HFFc6 (cell line): ENCODE data around the gene LEF1. TPM values are rescaled to one million over a fixed set of nuclear protein-coding genes. Genes with fewer than 3 reads are reported as not detected.

Experiments
- DNase-seq: peaks from one replicate; pipeline ENCODE4 v3.0.0-alpha.2; 2018
- H3K27ac Mint-ChIP-seq: 2 replicates; pipeline ENCODE4 v1.8.0; 2020; ENCODE audit warnings: mild to moderate bottlenecking, mixed read lengths
- H3K27me3 Mint-ChIP-seq: 2 replicates; pipeline ENCODE4 v1.8.0; 2021; ENCODE audit warnings: mild to moderate bottlenecking, moderate library complexity, mixed read lengths; ENCODE audit not compliant: insufficient read depth
- H3K36me3 Mint-ChIP-seq: 2 replicates; pipeline ENCODE4 v1.8.0; 2021; ENCODE audit warnings: low read depth, mixed read lengths
- H3K4me1 Mint-ChIP-seq: 2 replicates; pipeline ENCODE4 v1.8.0; 2020; ENCODE audit warnings: low read depth, mixed read lengths
- H3K4me3 Mint-ChIP-seq: 2 replicates; pipeline ENCODE4 v1.8.0; 2020; ENCODE audit warnings: mild to moderate bottlenecking, moderate library complexity, mixed read lengths
- H3K9me3 Mint-ChIP-seq: 2 replicates; pipeline ENCODE4 v1.8.0; 2020; ENCODE audit warnings: mild to moderate bottlenecking, mixed read lengths
- total RNA-seq, 6 experiments: library from RNA; stranded (reverse); fragmentation: NEBNext Ultra II Directional; extraction: Animal tissue kit (Norgen Biotek cat#: 25700); gene quantifications; 2 replicates in 1 of 6; 3 replicates in 5 of 6; pipeline ENCODE4 v1.2.3, GENCODE V29; 2021
- TF ChIP-seq, protein P1 (sequence below): fragments of 200-600 bp; sonication (generic); IDR thresholded peaks from 2 replicates; pipeline ENCODE4 v1.5.0; 2021; ENCODE audit warnings: antibody characterized with exemption, mild to moderate bottlenecking

Gene LEF1
- total RNA-seq, 6 experiments from 2014 or later, result 0.22 to 0.37 (median 0.31) TPM; not detected in 3

DNA sequence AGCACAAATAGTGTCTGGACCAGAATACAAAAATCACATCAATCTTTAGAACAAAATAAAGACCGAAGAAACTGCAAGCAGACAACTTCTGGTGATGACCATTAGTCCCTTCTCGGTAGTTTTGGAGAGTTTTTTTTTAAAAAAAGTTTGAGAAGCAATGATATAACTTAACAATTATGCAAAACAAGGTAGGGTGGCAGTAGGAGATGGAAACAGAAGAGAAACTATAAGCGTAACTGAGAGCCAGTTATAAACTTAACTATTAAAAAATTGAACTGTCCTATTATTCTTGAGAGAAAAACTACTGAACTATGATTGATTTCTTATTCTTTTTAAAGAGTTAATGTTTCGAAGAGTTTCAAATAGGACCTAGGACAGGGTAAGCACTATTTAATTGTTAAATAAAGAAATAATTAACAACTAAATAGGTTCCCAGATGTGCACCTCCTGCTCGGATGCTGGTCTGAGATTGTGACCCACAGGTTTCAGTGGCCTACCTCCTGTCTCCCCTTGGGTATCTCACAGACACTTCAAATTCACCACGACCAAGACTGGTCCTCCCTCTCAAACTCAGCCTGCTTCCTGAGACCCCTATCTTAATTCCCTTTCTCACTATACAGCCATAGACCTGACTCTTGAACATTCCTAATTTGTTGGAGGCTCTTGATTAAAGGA, 81.3 kb downstream of the LEF1 start:
- Mint-ChIP-seq H3K4me1 (no peaks in the 10 kb centered on the region), H3K9me3 (no peaks in the 10 kb centered on the region), H3K36me3 (no peaks in the 10 kb centered on the region), H3K27ac (no peak overlapping the region), H3K4me3 (no peak overlapping the region), H3K27me3 (peaks cover 2% of the 10 kb centered on the region)
- no peak for DNase-seq
- TF ChIP-seq, protein P1, sequence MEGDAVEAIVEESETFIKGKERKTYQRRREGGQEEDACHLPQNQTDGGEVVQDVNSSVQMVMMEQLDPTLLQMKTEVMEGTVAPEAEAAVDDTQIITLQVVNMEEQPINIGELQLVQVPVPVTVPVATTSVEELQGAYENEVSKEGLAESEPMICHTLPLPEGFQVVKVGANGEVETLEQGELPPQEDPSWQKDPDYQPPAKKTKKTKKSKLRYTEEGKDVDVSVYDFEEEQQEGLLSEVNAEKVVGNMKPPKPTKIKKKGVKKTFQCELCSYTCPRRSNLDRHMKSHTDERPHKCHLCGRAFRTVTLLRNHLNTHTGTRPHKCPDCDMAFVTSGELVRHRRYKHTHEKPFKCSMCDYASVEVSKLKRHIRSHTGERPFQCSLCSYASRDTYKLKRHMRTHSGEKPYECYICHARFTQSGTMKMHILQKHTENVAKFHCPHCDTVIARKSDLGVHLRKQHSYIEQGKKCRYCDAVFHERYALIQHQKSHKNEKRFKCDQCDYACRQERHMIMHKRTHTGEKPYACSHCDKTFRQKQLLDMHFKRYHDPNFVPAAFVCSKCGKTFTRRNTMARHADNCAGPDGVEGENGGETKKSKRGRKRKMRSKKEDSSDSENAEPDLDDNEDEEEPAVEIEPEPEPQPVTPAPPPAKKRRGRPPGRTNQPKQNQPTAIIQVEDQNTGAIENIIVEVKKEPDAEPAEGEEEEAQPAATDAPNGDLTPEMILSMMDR, result no peak

DNA sequence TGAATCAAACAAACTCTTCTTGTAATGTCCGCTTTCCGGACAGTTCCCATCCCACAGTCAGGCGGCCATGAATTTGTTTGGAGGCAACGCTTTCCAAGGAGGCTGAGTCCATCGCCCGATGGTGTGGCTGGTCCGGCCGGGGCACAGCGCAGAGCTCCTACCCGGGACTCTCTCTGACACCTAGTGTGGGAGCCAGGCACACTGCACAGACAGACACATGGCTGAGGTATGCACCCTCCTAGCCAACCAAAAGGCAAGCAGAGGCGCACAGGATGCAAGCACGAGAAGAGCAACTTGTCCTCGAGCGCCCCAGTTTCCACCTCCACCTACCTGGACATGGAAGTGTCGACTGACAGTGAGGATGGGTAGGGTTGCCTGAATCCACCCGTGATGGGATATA, 87.5 kb downstream of the LEF1 start:
- H3K9me3 Mint-ChIP-seq, result no peaks in the 10 kb centered on the region
- no peak overlapping the region for H3K27ac Mint-ChIP-seq
- no peak overlapping the region for H3K4me3 Mint-ChIP-seq
- no peaks in the 10 kb centered on the region for H3K4me1 Mint-ChIP-seq
- TF ChIP-seq, protein P1, result no peak
- peaks cover 21% of the 10 kb centered on the region for H3K27me3 Mint-ChIP-seq
- no peak for DNase-seq
- H3K36me3 Mint-ChIP-seq, result no peaks in the 10 kb centered on the region

DNA sequence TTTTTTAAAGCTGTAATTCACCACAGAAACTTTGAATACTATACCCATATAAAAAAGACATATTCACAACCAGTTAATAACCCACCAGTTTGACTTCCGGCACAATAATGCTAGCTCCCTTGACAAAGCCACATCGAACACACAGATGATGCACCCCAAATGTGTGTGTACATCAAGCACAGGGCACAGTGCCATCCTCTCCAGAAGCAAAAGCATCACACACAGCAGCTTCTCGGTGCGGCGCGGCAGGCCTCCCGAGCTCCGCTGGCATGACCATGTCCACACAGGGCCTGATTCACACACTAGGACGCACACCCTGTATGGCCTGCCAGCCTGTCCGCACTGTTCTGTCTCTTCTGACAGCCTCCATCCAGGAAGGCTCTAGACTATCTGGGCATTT, 88.0 kb downstream of the LEF1 start:
- DNase-seq, result no peak
- Mint-ChIP-seq H3K9me3 (no peaks in the 10 kb centered on the region), H3K4me3 (no peak overlapping the region), H3K27ac (no peak overlapping the region), H3K27me3 (peaks cover 21% of the 10 kb centered on the region), H3K4me1 (no peaks in the 10 kb centered on the region), H3K36me3 (no peaks in the 10 kb centered on the region)
- TF ChIP-seq, protein P1, result no peak

DNA sequence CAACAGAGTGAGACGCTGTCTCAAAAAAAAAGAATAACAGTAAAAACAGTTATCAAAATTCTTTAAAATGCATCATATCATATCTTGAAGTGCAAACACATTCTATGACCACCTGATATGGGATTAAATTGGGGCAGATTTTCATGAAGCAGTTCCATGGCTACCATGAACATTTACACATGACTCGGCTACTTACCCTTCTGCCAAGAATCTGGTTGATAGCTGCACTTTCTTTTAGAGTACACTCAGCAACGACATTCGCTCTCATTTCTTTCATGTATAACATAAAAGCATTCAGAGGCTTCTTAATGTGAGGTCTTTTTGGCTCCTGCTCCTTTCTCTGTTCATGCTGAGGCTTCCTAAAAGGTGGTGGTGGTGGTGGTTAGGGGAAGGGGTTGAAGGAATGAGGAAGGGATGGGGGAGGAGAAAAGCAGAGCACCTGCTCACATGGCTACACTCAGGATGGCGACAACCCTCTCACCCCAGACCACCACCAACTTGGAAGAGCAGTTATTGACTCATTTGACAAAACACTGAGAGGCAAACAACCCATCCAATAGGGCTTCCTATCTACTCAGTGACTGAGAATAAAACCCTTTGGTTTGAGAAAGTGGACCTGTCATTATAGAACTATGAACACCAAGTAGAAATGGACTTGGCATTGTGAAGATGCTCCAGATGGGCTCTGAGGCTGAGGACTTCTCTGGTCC, 90.6 kb downstream of the LEF1 start:
- DNase-seq, result no peak
- Mint-ChIP-seq H3K9me3 (no peaks in the 10 kb centered on the region), H3K36me3 (no peaks in the 10 kb centered on the region), H3K27ac (no peak overlapping the region), H3K4me1 (no peaks in the 10 kb centered on the region), H3K27me3 (peaks cover 20% of the 10 kb centered on the region), H3K4me3 (no peak overlapping the region)
- TF ChIP-seq, protein P1, result no peak

DNA sequence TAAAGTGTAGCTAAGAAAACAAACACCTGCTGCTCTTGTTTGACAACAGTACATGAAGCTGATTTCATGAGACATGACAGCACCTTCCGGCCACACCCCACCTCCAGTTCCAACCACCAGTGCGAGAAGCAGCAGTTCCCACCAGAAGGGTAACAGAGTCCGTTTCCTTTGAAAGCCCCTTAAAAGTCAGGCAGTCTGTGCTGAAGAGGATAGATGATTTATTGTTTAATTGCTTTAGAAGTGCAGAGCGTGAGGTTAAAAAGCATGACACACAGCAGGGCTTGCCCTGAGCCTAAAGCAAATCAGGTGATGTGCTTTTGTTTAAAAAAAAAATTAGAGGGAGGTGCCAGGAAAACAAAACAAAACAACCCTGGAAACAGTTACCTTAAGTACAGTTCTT, 96.4 kb downstream of the LEF1 start:
- no peaks in the 10 kb centered on the region for H3K9me3 Mint-ChIP-seq
- H3K27me3 Mint-ChIP-seq, result peaks cover 2% of the 10 kb centered on the region
- no peaks in the 10 kb centered on the region for H3K36me3 Mint-ChIP-seq
- TF ChIP-seq, protein P1, result no peak
- no peak overlapping the region for H3K4me3 Mint-ChIP-seq
- no peak overlapping the region for H3K27ac Mint-ChIP-seq
- peaks cover 9% of the 10 kb centered on the region; the same call in 1 of the 2 replicates for H3K4me1 Mint-ChIP-seq
- no peak for DNase-seq
